Measurements from ENCODE around the gene EXOC3L1.

Gene EXOC3L1

GRCh38 chr16:67190041-67190440 lies at the start of gene EXOC3L1:
EXOC3L1 (minus strand) TSS chr16:67190136; CDS start chr16:67189676, 460 bp downstream.
- no peak for DNase-seq

GRCh38 chr16:67238806-67239470 lies 49.0 kb upstream of the EXOC3L1 start:
- no peak for DNase-seq

- no peak for DNase-seq
These were observed 48.3 kb upstream of the EXOC3L1 start for GRCh38 chr16:67238278-67238575.

GRCh38 chr16:67237396-67238277 lies 47.7 kb upstream of the EXOC3L1 start:
- DNase-seq: no peak

- DNase-seq: peak; percentile 56
These were observed 46.8 kb upstream of the EXOC3L1 start for GRCh38 chr16:67236563-67237395.

- DNase-seq: no peak
These were observed 46.1 kb upstream of the EXOC3L1 start for GRCh38 chr16:67235816-67236562.

- no peak for DNase-seq
These were observed 44.3 kb upstream of the EXOC3L1 start for GRCh38 chr16:67234180-67234597.

- no peak for DNase-seq
These were observed 43.7 kb upstream of the EXOC3L1 start for GRCh38 chr16:67233596-67233995.

GRCh38 chr16:67230809-67231660 lies 41.1 kb upstream of the EXOC3L1 start:
- DNase-seq: no peak

GRCh38 chr16:67229906-67230808 lies 40.2 kb upstream of the EXOC3L1 start:
- DNase-seq: no peak

GRCh38 chr16:67228905-67229304 lies 39.0 kb upstream of the EXOC3L1 start:
- DNase-seq: no peak

- DNase-seq: no peak
These were observed 38.3 kb upstream of the EXOC3L1 start for GRCh38 chr16:67228034-67228785.

- DNase-seq: no peak
These were observed 37.6 kb upstream of the EXOC3L1 start for GRCh38 chr16:67227567-67227921.

- DNase-seq: peak; percentile 99
These were observed 37.0 kb upstream of the EXOC3L1 start, which contains the start of gene TMEM208 for GRCh38 chr16:67226804-67227566. TMEM208 (plus strand) TSS chr16:67227130; CDS start chr16:67227219, 89 bp downstream.

- DNase-seq: no peak
These were observed 36.4 kb upstream of the EXOC3L1 start for GRCh38 chr16:67226295-67226803.

GRCh38 chr16:67223992-67224391 lies 34.1 kb upstream of the EXOC3L1 start:
- DNase-seq: no peak

GRCh38 chr16:67216612-67217490 lies 26.9 kb upstream of the EXOC3L1 start:
- no peak for DNase-seq

- no peak for DNase-seq
These were observed 25.8 kb upstream of the EXOC3L1 start for GRCh38 chr16:67215706-67216105.

Measured in fibroblast of skin of right quadriceps (primary cell).